ENCODE data around the gene ABCB6. TPM values are rescaled to one million over a fixed set of nuclear protein-coding genes. Genes with fewer than 3 reads are reported as not detected.
A peak's percentile ranks its signal among the peaks of the same experiment; 100 is the strongest.

Gene ABCB6
- total and polyA plus RNA-seq, 10 of the 15 experiments (the other 5 are each of a cell fraction or from before 2014, with no cell fraction given): 2.3 to 22.1 (median 13.8) TPM

GRCh38 chr2:219229305-219230058 is 10.7 kb upstream of the ABCB6 start, which contains the start of the genes ANKZF1 and ATG9A (continued):
- TF ChIP-seq STAT3 (IDR thresholded peaks at IDR 0.05; ENCODE audit: low read depth, low read length) (no peak), CEBPB (IDR thresholded peaks at IDR 0.05; ENCODE audit: borderline replicate concordance in 1 of 2, low read depth in 2 of 2, low read length in 2 of 2) (0 out of 4 replicates have a peak, but pooled peaks of 1 of the 2 experiments have one; percentile 6), SMC3 (IDR thresholded peaks at IDR 0.05; ENCODE audit: borderline replicate concordance, low read length) (no peak), BRCA1 (IDR thresholded peaks at IDR 0.05; ENCODE audit: low read depth, low read length) (no peak), RUNX3 (IDR thresholded peaks at IDR 0.05; ENCODE audit: low read length) (no peak), SKIL (IDR thresholded peaks at IDR 0.05; ENCODE audit: low read depth, poor library complexity, severe bottlenecking) (peak; percentile 82), CHD4 (IDR thresholded peaks at IDR 0.05) (no peak), ZSCAN29 (IDR thresholded peaks at IDR 0.05) (no peak), NFYB (IDR thresholded peaks at IDR 0.05; ENCODE audit: insufficient read depth, low read depth, low read length) (peak; percentile 98), ZNF622 (IDR thresholded peaks at IDR 0.05) (no peak), DPF2 (IDR thresholded peaks at IDR 0.05) (peak; percentile 100), MTA2 (IDR thresholded peaks at IDR 0.05; ENCODE audit: low read depth) (no peak), FOXM1 (IDR thresholded peaks at IDR 0.05; ENCODE audit: low read depth, low read length) (no peak), POLR2AphosphoS2 (IDR thresholded peaks at IDR 0.05; ENCODE audit: low read depth, low read length) (0 out of 2 replicates have a peak, but pooled peaks have one; percentile 36), IKZF2 (IDR thresholded peaks at IDR 0.05) (no peak)
- TF ChIP-seq, protein P1, sequence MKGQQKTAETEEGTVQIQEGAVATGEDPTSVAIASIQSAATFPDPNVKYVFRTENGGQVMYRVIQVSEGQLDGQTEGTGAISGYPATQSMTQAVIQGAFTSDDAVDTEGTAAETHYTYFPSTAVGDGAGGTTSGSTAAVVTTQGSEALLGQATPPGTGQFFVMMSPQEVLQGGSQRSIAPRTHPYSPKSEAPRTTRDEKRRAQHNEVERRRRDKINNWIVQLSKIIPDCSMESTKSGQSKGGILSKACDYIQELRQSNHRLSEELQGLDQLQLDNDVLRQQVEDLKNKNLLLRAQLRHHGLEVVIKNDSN (IDR thresholded peaks at IDR 0.05; ENCODE audit: borderline replicate concordance, extremely low read length, insufficient read depth, low read depth, low read length): no peak
- TF ChIP-seq, protein P2, sequence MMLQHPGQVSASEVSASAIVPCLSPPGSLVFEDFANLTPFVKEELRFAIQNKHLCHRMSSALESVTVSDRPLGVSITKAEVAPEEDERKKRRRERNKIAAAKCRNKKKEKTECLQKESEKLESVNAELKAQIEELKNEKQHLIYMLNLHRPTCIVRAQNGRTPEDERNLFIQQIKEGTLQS (IDR thresholded peaks at IDR 0.05; ENCODE audit: borderline replicate concordance, extremely low read depth, low read depth, low read length): no peak
- TF ChIP-seq, protein P3, sequence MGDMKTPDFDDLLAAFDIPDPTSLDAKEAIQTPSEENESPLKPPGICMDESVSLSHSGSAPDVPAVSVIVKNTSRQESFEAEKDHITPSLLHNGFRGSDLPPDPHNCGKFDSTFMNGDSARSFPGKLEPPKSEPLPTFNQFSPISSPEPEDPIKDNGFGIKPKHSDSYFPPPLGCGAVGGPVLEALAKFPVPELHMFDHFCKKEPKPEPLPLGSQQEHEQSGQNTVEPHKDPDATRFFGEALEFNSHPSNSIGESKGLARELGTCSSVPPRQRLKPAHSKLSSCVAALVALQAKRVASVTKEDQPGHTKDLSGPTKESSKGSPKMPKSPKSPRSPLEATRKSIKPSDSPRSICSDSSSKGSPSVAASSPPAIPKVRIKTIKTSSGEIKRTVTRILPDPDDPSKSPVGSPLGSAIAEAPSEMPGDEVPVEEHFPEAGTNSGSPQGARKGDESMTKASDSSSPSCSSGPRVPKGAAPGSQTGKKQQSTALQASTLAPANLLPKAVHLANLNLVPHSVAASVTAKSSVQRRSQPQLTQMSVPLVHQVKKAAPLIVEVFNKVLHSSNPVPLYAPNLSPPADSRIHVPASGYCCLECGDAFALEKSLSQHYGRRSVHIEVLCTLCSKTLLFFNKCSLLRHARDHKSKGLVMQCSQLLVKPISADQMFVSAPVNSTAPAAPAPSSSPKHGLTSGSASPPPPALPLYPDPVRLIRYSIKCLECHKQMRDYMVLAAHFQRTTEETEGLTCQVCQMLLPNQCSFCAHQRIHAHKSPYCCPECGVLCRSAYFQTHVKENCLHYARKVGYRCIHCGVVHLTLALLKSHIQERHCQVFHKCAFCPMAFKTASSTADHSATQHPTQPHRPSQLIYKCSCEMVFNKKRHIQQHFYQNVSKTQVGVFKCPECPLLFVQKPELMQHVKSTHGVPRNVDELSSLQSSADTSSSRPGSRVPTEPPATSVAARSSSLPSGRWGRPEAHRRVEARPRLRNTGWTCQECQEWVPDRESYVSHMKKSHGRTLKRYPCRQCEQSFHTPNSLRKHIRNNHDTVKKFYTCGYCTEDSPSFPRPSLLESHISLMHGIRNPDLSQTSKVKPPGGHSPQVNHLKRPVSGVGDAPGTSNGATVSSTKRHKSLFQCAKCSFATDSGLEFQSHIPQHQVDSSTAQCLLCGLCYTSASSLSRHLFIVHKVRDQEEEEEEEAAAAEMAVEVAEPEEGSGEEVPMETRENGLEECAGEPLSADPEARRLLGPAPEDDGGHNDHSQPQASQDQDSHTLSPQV (IDR thresholded peaks at IDR 0.05): 0 out of 2 replicates have a peak, but pooled peaks have one; percentile 21
- TF ChIP-seq, protein P4, sequence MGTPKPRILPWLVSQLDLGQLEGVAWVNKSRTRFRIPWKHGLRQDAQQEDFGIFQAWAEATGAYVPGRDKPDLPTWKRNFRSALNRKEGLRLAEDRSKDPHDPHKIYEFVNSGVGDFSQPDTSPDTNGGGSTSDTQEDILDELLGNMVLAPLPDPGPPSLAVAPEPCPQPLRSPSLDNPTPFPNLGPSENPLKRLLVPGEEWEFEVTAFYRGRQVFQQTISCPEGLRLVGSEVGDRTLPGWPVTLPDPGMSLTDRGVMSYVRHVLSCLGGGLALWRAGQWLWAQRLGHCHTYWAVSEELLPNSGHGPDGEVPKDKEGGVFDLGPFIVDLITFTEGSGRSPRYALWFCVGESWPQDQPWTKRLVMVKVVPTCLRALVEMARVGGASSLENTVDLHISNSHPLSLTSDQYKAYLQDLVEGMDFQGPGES (IDR thresholded peaks at IDR 0.05): peak; percentile 95

Measured in GM12878 (cell line).